Activated B cell treated with CpG ODN at 0.5 μM for 24 hours (primary cell): ENCODE results near the gene BCAS3. TPM values are rescaled to one million over a fixed set of nuclear protein-coding genes. Genes with fewer than 3 reads are reported as not detected.

Experiments used
- ATAC-seq: fragments of 200-7000 bp; cut with Tn5 transposase; one replicate; pipeline ENCODE4 v1.10.0; 2021; ENCODE audit warnings: low read depth, mild to moderate bottlenecking, moderate library complexity
- CTCF ChIA-PET: fragments of 350-600 bp; sonication (Branson Sonifier 250); formaldehyde crosslinking; loops from one replicate; lab custom pipeline; 2021; ENCODE audit warnings: antibody characterized with exemption; lab: Charles Lee
- POLR2A ChIA-PET: fragments of 350-600 bp; sonication (Branson Sonifier 250); formaldehyde crosslinking; loops from one replicate; lab custom pipeline; 2021; ENCODE audit warnings: antibody characterized with exemption; lab: Charles Lee
- DNase-seq: peaks from one replicate; pipeline ENCODE4 v3.0.0; 2022
- H3K27ac Mint-ChIP-seq: one replicate; pipeline ENCODE4 v1.8.0; 2020; ENCODE audit warnings: mixed read lengths
- H3K27me3 Mint-ChIP-seq: one replicate; pipeline ENCODE4 v1.8.0; 2021; ENCODE audit warnings: mixed read lengths
- H3K36me3 Mint-ChIP-seq: one replicate; pipeline ENCODE4 v1.8.0; 2021; ENCODE audit warnings: low read depth, mixed read lengths
- H3K4me1 Mint-ChIP-seq: one replicate; pipeline ENCODE4 v1.8.0; 2021; ENCODE audit warnings: mixed read lengths
- H3K4me3 Mint-ChIP-seq: one replicate; pipeline ENCODE4 v1.8.0; 2020; ENCODE audit warnings: mild to moderate bottlenecking, mixed read lengths
- H3K9me3 Mint-ChIP-seq: one replicate; pipeline ENCODE4 v1.8.0; 2020; ENCODE audit warnings: mixed read lengths
- intact Hi-C: fragments of 100-400 bp; cut with micrococcal nuclease; formaldehyde crosslinking; loops from one replicate; pipeline ENCODE4 v1.15.1; 2024
- total RNA-seq: library from RNA; stranded (reverse); gene quantifications from 2 replicates; pipeline ENCODE4 v1.2.3, GENCODE V29; 2022
- TF ChIP-seq, protein P1 (sequence below): fragments of 200-600 bp; IDR thresholded peaks from one replicate; pipeline ENCODE4 v1.8.0; 2022; ENCODE audit warnings: antibody characterized with exemption, mild to moderate bottlenecking

The BCAS3 gene
- total RNA-seq, 1 donor from 2014 or later: 37.5 TPM

DNA sequence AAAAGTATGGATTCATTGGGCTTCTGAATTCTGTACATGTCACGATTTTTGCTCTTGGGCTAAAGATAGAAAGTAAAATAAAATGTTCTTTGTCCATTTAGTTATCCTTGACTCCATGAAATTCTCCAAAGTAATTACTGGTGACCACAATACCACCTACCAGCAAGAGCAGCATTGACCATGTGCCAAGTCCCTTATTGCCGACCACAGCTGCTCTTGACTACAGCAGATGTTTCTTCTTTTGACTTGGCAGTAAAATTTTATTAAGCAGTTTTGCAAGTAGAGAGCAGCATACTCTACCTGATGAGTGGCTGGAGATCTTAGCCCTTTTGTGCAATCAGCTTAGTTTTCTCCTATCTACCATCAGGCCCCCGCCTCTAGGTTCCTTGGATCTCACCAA lies 569.8 kb downstream of the BCAS3 start:
- intact Hi-C loops: no loop called here
- ChIA-PET CTCF (interaction anchor here (0.6 kb wide), 1 partner anchor 14 kb away, joined by 3 read pairs; no protein-coding TSS in a partner anchor), POLR2A (no interaction called here)
- Mint-ChIP-seq H3K27me3 (no peaks in the 10 kb centered on the region), H3K9me3 (no peaks in the 10 kb centered on the region), H3K36me3 (peaks cover 2% of the 10 kb centered on the region), H3K4me3 (no peak overlapping the region), H3K27ac (no peak overlapping the region), H3K4me1 (peaks cover 13% of the 10 kb centered on the region)
- DNase-seq (no peak), ATAC-seq (no peak)
- TF ChIP-seq, protein P1, sequence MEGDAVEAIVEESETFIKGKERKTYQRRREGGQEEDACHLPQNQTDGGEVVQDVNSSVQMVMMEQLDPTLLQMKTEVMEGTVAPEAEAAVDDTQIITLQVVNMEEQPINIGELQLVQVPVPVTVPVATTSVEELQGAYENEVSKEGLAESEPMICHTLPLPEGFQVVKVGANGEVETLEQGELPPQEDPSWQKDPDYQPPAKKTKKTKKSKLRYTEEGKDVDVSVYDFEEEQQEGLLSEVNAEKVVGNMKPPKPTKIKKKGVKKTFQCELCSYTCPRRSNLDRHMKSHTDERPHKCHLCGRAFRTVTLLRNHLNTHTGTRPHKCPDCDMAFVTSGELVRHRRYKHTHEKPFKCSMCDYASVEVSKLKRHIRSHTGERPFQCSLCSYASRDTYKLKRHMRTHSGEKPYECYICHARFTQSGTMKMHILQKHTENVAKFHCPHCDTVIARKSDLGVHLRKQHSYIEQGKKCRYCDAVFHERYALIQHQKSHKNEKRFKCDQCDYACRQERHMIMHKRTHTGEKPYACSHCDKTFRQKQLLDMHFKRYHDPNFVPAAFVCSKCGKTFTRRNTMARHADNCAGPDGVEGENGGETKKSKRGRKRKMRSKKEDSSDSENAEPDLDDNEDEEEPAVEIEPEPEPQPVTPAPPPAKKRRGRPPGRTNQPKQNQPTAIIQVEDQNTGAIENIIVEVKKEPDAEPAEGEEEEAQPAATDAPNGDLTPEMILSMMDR: no peak

DNA sequence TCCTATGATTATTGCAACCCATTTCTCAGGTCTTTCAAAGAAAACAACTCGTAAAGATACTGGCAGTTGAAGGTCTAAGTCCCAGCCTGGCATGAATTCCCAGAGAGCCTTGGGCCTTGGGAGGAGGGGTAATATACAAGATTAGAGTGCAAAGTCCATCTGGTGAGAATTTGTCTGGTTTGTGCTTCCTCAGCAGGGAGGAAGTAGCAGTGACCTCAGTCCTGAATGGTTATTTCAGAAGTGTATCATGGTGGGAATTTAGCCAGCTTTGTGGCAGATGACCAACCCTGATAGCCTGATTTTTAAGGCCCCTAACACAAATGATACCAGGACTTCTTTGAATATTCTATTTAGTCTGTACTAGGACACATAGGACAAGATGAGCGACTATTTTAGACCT lies 570.7 kb downstream of the BCAS3 start:
- no peak overlapping the region for H3K27ac Mint-ChIP-seq
- POLR2A ChIA-PET: no interaction called here
- ATAC-seq (no peak), DNase-seq (no peak)
- peaks cover 1% of the 10 kb centered on the region for H3K36me3 Mint-ChIP-seq
- CTCF ChIA-PET: no interaction called here
- H3K9me3 Mint-ChIP-seq: no peaks in the 10 kb centered on the region
- no peak overlapping the region for H3K4me3 Mint-ChIP-seq
- TF ChIP-seq, protein P1: no peak
- H3K4me1 Mint-ChIP-seq: peaks cover 13% of the 10 kb centered on the region
- intact Hi-C loops: no loop called here
- H3K27me3 Mint-ChIP-seq: no peaks in the 10 kb centered on the region

DNA sequence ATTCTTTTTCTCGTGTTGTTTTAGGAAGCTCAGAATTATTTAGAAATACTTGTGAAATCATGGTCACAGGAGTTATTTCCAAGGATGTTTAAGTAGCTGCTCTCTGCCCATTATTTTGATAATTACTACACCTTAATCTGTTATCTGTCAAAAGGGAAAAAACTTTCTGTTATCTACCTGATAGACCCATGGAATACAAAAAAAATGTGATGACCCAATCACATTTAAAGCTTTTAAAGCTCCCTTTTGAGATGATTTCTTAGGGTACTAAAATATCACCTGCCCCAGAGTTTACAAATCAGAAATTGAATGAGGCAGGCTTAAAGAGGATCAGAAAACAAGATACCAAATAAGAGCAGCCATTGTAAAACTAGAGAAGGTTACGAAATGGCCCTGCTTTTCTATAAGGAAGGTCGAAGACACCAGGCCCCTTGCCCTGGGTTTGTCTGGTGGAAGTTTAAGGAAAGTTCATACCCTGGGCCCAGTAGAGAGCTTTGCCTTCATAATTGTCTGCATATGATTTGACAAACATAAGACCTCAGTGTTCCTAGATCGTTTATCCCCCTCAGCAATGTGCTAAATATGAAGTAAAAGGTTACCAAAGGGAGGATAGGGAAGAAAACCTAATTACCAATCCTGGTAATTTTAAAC lies 572.1 kb downstream of the BCAS3 start:
- H3K9me3 Mint-ChIP-seq: no peaks in the 10 kb centered on the region
- TF ChIP-seq, protein P1: no peak
- POLR2A ChIA-PET: no interaction called here
- ATAC-seq (no peak), DNase-seq (no peak)
- H3K4me3 Mint-ChIP-seq: no peak overlapping the region
- no peaks in the 10 kb centered on the region for H3K36me3 Mint-ChIP-seq
- H3K4me1 Mint-ChIP-seq: peaks cover 13% of the 10 kb centered on the region
- no peak overlapping the region for H3K27ac Mint-ChIP-seq
- H3K27me3 Mint-ChIP-seq: no peaks in the 10 kb centered on the region
- CTCF ChIA-PET: no interaction called here
- intact Hi-C loops: no loop called here

DNA sequence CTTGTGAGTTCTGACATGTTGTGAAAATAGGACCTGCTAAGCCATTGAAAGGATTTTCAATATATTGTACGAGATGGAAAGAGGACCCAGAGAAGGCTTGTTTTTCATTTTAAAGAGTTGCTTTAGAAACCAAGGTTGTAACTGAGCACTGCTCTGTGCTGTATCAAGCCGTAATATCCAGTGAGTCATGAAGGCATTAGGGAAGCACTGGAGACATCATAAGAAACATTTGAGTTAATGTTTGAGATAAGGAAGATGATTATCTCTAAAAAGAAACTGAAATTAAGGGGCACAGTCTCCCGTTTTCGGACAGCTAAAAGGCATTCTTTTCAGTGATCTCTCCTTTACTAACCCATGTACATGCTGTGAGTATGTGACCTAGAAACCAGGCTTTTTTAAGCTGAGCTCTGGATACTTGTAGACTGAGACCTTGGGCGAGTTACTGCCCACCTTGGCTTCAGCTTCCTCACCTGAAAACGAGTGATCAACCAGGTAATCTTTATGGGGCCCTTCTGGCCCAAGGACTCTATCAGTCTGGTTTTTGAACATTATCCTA lies 572.8 kb downstream of the BCAS3 start:
- DNase-seq: no peak
- POLR2A ChIA-PET: no interaction called here
- Mint-ChIP-seq H3K4me3 (no peak overlapping the region), H3K4me1 (peaks cover 11% of the 10 kb centered on the region), H3K36me3 (no peaks in the 10 kb centered on the region), H3K9me3 (no peaks in the 10 kb centered on the region), H3K27me3 (no peaks in the 10 kb centered on the region), H3K27ac (no peak overlapping the region)
- TF ChIP-seq, protein P1: no peak
- intact Hi-C loops: no loop called here
- no peak for ATAC-seq
- CTCF ChIA-PET: no interaction called here

DNA sequence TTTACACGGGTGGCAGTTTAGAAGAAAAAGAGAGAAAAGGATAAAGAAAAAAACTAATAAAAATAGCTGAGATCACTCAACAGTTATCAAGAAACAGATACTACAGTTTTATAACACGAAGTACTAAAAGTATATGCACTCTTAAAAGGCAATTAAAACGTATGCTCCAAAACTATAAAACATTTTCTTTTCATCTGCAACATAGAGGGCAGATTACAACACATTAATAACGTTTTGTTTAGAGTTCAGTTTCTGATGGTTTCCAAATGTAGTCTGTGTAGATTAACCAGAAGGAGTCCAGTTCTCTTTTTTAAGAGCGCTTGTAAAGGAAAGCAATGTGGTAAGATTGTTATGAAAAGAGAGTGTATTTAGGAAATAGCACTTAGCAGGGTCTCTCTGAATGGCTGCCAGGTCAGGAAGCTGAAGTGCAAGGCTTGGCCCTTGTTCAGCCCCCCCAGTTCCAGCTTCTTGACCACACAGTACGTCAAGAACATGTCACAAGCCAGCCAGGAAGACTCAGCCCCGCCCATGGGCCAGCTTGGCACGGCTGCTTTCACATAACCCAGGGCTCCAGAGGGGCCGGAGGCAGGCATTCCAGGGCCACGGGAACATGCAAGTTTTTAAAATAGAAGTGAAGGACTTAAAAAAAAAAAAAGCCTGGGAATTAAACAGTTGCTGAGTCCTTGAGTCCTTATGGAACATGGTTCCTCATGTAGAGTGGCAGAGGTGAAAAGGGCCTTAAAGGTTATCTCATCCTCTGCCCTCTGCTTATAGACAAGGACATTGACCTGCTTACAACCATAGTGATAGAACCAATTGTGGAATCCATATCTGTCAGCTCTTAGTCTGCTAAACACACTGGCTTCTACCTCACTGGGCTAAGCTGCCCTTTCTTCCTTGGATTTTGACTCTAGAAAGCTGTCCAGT lies 574.6 kb downstream of the BCAS3 start:
- no peak for ATAC-seq
- no peaks in the 10 kb centered on the region for H3K9me3 Mint-ChIP-seq
- no peaks in the 10 kb centered on the region for H3K27me3 Mint-ChIP-seq
- no peaks in the 10 kb centered on the region for H3K36me3 Mint-ChIP-seq
- no peak overlapping the region for H3K27ac Mint-ChIP-seq
- no peak for DNase-seq
- ChIA-PET POLR2A (no interaction called here), CTCF (no interaction called here)
- no peak overlapping the region for H3K4me3 Mint-ChIP-seq
- H3K4me1 Mint-ChIP-seq: peaks cover 11% of the 10 kb centered on the region
- TF ChIP-seq, protein P1: no peak
- intact Hi-C loops: no loop called here
